K562 (cell line): ENCODE data around the gene TMEM38B. TPM values are rescaled to one million over a fixed set of nuclear protein-coding genes. Genes with fewer than 3 reads are reported as not detected.
A peak's percentile ranks its signal among the peaks of the same experiment; 100 is the strongest.

Experiments
- ATF7 ChIP-seq: fragments of 450-650 bp; IDR thresholded peaks from 2 replicates; pipeline ENCODE4 v1.7.1; 2014; ENCODE audit warnings: mild to moderate bottlenecking, moderate library complexity
- CEBPB ChIP-seq: fragments of 450-650 bp; IDR thresholded peaks from 2 replicates; pipeline ENCODE4 v1.6.1; 2016; ENCODE audit warnings: missing genetic modification characterization, missing compliant biosample characterization
- CXXC5 ChIP-seq: fragments of 250-450 bp; sonication (Bioruptor Pico); IDR thresholded peaks from 2 replicates; pipeline ENCODE4 v1.8.0; 2022; ENCODE audit warnings: inconsistent platforms, mild to moderate bottlenecking, moderate library complexity
- E2F6 ChIP-seq, 2 experiments: IDR thresholded peaks; 2 replicates each; pipeline ENCODE4 v1.6.1; 2011; ENCODE audit warnings: borderline replicate concordance in 1 of 2, control low read depth in 1 of 2, low read depth in 1 of 2, low read length in 1 of 2, mild to moderate bottlenecking in 1 of 2, mixed read lengths in 1 of 2, moderate library complexity in 1 of 2; ENCODE audit not compliant: insufficient read depth in 1 of 2, insufficient read length in 1 of 2, poor library complexity in 1 of 2, severe bottlenecking in 1 of 2; ENCODE audit errors: extremely low read depth in 1 of 2
- KLF10 ChIP-seq: fragments of 250-450 bp; sonication (Bioruptor Pico); IDR thresholded peaks from 2 replicates; pipeline ENCODE4 v1.6.1; 2021; ENCODE audit warnings: matching md5 sums
- MAFK ChIP-seq: IDR thresholded peaks from 2 replicates; pipeline ENCODE4 v1.6.1; 2011; ENCODE audit warnings: low read length, improper control_type of control experiment
- MEF2A ChIP-seq: IDR thresholded peaks from 2 replicates; pipeline ENCODE4 v1.6.1; 2011; ENCODE audit warnings: low read depth, mild to moderate bottlenecking, low read length, moderate library complexity; ENCODE audit not compliant: control insufficient read depth
- PYGO2 ChIP-seq: fragments of 450-650 bp; IDR thresholded peaks from 2 replicates; pipeline ENCODE4 v1.6.1; 2016; ENCODE audit warnings: mild to moderate bottlenecking, missing genetic modification characterization, moderate library complexity, missing compliant biosample characterization
- RB1 ChIP-seq: fragments of 450-650 bp; IDR thresholded peaks from 2 replicates; pipeline ENCODE4 v1.6.1; 2017; ENCODE audit warnings: low read depth, mild to moderate bottlenecking
- TCF3 ChIP-seq: sonication (generic); formaldehyde crosslinking; IDR thresholded peaks from 2 replicates; pipeline ENCODE4 v1.4.0; 2020; ENCODE audit warnings: mild to moderate bottlenecking, missing genetic modification reagents
- TSHZ1 ChIP-seq: fragments of 250-450 bp; sonication (Bioruptor Pico); IDR thresholded peaks from 2 replicates; pipeline ENCODE4 v1.4.0; 2020; ENCODE audit warnings: mild to moderate bottlenecking, moderate library complexity
- ZNF699 ChIP-seq: fragments of 250-450 bp; sonication (Bioruptor Pico); IDR thresholded peaks from 2 replicates; pipeline ENCODE4 v1.8.0; 2021; ENCODE audit warnings: mild to moderate bottlenecking, moderate library complexity; ENCODE audit not compliant: insufficient replicate concordance
- ZSCAN32 ChIP-seq: fragments of 450-650 bp; formaldehyde crosslinking; IDR thresholded peaks from 2 replicates; pipeline ENCODE4 v1.4.0; 2020; ENCODE audit warnings: mild to moderate bottlenecking, moderate library complexity
- polyA plus RNA-seq, 8 experiments: library from polyadenylated mRNA; depleted of rRNA in 4 of 8; stranded (reverse) in 5 of 8; unstranded in 3 of 8; fragments of >200 nt; fragmentation: Nextera tagmentation in 2 of 8; fragmentation: Illumina TruSeq in 1 of 8; extraction: Ambion mirVana in 2 of 8; extraction: Trizol in 1 of 8; gene quantifications; 2 replicates each; pipeline versions ENCODE4 v1.2.1 to v1.2.3, GENCODE V29; 2011 to 2014; ENCODE audit warnings: inconsistent platforms in 1 of 8, missing spikeins in 1 of 8
- total RNA-seq, 7 experiments: library from RNA; depleted of rRNA in 6 of 7; stranded (reverse); fragments of >200 nt in 6 of 7; fragmentation: Illumina TruSeq in 2 of 7; extraction: Trizol in 2 of 7; gene quantifications; 2 replicates each; pipeline versions ENCODE4 v1.2.1 to v1.2.3, GENCODE V29; 2011 to 2021; ENCODE audit warnings: low replicate concordance in 1 of 7
- TF ChIP-seq, protein P1 (sequence below): sonication (generic); formaldehyde crosslinking; IDR thresholded peaks from 2 replicates; pipeline ENCODE4 v1.8.0; 2022; ENCODE audit warnings: missing genetic modification reagents, mild to moderate bottlenecking, moderate library complexity, borderline replicate concordance

The TMEM38B gene
- total and polyA plus RNA-seq, 9 of the 15 experiments (the other 6 are each of a cell fraction or from before 2014, with no cell fraction given): 26.0 to 57.5 (median 38.5) TPM

- TF ChIP-seq, protein P1, sequence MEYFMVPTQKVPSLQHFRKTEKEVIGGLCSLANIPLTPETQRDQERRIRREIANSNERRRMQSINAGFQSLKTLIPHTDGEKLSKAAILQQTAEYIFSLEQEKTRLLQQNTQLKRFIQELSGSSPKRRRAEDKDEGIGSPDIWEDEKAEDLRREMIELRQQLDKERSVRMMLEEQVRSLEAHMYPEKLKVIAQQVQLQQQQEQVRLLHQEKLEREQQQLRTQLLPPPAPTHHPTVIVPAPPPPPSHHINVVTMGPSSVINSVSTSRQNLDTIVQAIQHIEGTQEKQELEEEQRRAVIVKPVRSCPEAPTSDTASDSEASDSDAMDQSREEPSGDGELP (CRISPR knock-in tag): no peak
- TF ChIP-seq KLF10 (CRISPR knock-in tag) (no peak), ZSCAN32 (CRISPR knock-in tag) (no peak), TSHZ1 (CRISPR knock-in tag) (no peak), MAFK (no peak), ZNF699 (CRISPR knock-in tag) (no peak), RB1 (no peak), ATF7 (no peak), TCF3 (CRISPR knock-in tag) (peak; percentile 6; the same call in 1 of the 2 replicates), MEF2A (no peak), CEBPB (no peak), PYGO2 (no peak), E2F6 (IDR thresholded peaks at IDR 0.05; ENCODE audit: borderline replicate concordance in 1 of 2, extremely low read depth in 1 of 2, insufficient read depth in 1 of 2, insufficient read length in 1 of 2, low read depth in 1 of 2, low read length in 1 of 2, poor library complexity in 1 of 2, severe bottlenecking in 1 of 2) (no peak), CXXC5 (no peak)
These were observed 47.3 kb upstream of the TMEM38B start (continued) for GRCh38 chr9:105646879-105647594.
